ENCODE measurements around the gene RHBDD3.

DNA sequence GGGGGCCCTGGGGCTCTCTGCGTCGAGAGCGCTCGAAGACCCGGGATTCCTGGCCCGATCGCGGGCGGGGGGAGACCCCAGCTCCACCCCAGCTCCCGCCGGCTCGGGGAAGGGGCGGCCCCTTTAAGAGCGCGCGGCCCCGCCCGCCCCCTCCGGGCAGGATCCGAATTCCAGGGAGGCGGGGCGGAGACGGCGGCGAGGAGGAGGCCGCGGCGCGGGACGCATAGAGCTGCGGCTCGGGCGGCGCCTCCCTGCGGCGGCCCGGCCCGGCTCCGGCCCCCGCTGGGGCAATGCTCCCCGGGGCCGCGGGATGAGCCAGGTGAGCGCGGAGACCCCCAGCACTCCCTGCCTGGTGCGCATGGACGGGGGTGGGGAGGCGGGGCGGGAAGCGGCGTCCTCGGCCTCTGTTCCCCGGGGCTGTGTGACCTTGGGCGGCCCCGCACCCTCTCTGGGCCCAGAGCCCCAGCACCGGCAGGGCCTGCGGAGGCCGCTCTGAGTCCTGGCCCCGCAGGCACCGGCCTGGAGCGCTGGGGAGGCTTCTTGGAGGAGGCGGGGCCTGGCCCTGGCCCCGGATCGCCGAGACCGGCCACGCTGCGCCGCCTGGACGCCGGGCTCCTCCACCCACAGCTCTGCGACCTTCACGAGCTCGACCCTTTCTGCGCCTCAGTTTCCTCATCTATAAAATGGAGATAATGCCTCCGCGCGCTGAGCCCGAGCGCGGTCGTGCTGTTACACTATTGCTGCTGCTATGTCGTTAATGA, 39.2 kb upstream of the RHBDD3 start:
- TF ChIP-seq CTCF (IDR thresholded peaks at IDR 0.05) = peak in 5 of 12 donors; percentile 4 to 44 (median 31)
- peak; percentile 34 to 87 for TF ChIP-seq POLR2A (IDR thresholded peaks at IDR 0.05)

Data from heart left ventricle (tissue), 13 donors.